SU-DHL-6 (cell line): ENCODE results near the gene UGGT2.

Source experiments
- CTCF ChIP-seq: fragments of 200-600 bp; sonication (generic); IDR thresholded peaks from one replicate; pipeline ENCODE4 v1.5.1; 2017; ENCODE audit warnings: antibody characterized with exemption, mild to moderate bottlenecking, low read length, moderate library complexity; ENCODE audit not compliant: insufficient read depth, poor library complexity, severe bottlenecking
- EZH2phosphoT487 ChIP-seq: fragments of 200-600 bp; sonication (generic), shearing (Covaris generic); conservative IDR thresholded peaks from 2 replicates; pipeline ENCODE4 v1.6.1; 2018; ENCODE audit warnings: mild to moderate bottlenecking, antibody characterized with exemption, low read length, moderate library complexity, mixed read lengths

- TF ChIP-seq CTCF (no peak), EZH2phosphoT487 (no peak)
Measured at GRCh38 chr13:96089139-96089538, 35.9 kb upstream of the UGGT2 start.
